H1 (cell line): Measurements from ENCODE around the gene SHISA6. TPM values are rescaled to one million over a fixed set of nuclear protein-coding genes. Genes with fewer than 3 reads are reported as not detected.

Source experiments
- CTCF ChIA-PET: fragments of 300-600 bp; sonication (Branson Sonifier 250); formaldehyde crosslinking; loops from one replicate; lab custom pipeline; 2021; ENCODE audit not compliant: partially characterized antibody; lab: Charles Lee
- POLR2A ChIA-PET: fragments of 300-600 bp; sonication (Branson Sonifier 250); formaldehyde crosslinking; loops from one replicate; lab custom pipeline; 2021; ENCODE audit warnings: inconsistent platforms; ENCODE audit not compliant: partially characterized antibody; lab: Charles Lee
- DNase-seq, 2 experiments: peaks; one replicate each; pipeline versions ENCODE4 v3.0.0 to v3.0.0-alpha.2; 2010 to 2022; ENCODE audit warnings: low spot score in 2 of 2, low read depth in 1 of 2, mixed read lengths in 1 of 2
- FAIRE-seq: peaks from 2 replicates; lab custom pipeline; 2011; peaks lifted over from hg19 to GRCh38; lab: Jason Lieb, UNC
- H2AFZ ChIP-seq: 2 replicates; pipeline ENCODE4 v1.8.1; 2012; ENCODE audit warnings: low read length, inconsistent platforms
- H2AK5ac ChIP-seq: 2 replicates; pipeline ENCODE4 v1.6.1; 2013; ENCODE audit warnings: low read depth, low read length
- H2BK120ac ChIP-seq: replicated peaks from 2 replicates; pipeline ENCODE3; 2013; ENCODE audit warnings: low read depth, low read length, inconsistent platforms
- H2BK12ac ChIP-seq: 2 replicates; pipeline ENCODE4 v1.6.1; 2013; ENCODE audit warnings: low read depth, low read length
- H2BK15ac ChIP-seq: 2 replicates; pipeline ENCODE4 v1.6.1; 2013; ENCODE audit warnings: low read length
- H2BK20ac ChIP-seq: 2 replicates; pipeline ENCODE4 v1.6.1; 2013; ENCODE audit warnings: low read length
- H2BK5ac ChIP-seq: 2 replicates; pipeline ENCODE4 v1.6.1; 2013; ENCODE audit warnings: low read depth, low read length
- H3K14ac ChIP-seq: 2 replicates; pipeline ENCODE4 v1.6.1; 2013; ENCODE audit warnings: inconsistent platforms; ENCODE audit not compliant: insufficient read length
- H3K18ac ChIP-seq: 2 replicates; pipeline ENCODE4 v1.6.1; 2013; ENCODE audit warnings: low read length; ENCODE audit errors: extremely low read depth
- H3K23ac ChIP-seq: 2 replicates; pipeline ENCODE4 v1.6.1; 2013; ENCODE audit warnings: inconsistent platforms; ENCODE audit not compliant: insufficient read length
- H3K23me2 ChIP-seq: 2 replicates; pipeline ENCODE4 v1.6.1; 2013; ENCODE audit warnings: low read depth, low read length
- H3K27ac ChIP-seq: 2 replicates; pipeline ENCODE4 v1.6.1; 2011; ENCODE audit warnings: low read depth, low read length, inconsistent platforms
- H3K27me3 ChIP-seq, 4 experiments: replicated peaks in 1 of 4; 1 replicate in 1 of 4; 2 replicates in 3 of 4; pipeline versions ENCODE4 v1.6.1 to v1.8.1; 2011 to 2013; ENCODE audit warnings: low read length in 3 of 4, mild to moderate bottlenecking in 3 of 4, inconsistent platforms in 2 of 4, mixed read lengths in 2 of 4, moderate library complexity in 1 of 4; ENCODE audit not compliant: control insufficient read depth in 3 of 4, insufficient read depth in 3 of 4; ENCODE audit errors: extremely low read depth in 1 of 4
- H3K36me3 ChIP-seq, 4 experiments: 2 replicates each; pipeline versions ENCODE4 v1.6.1 to v1.8.1; 2011 to 2013; ENCODE audit warnings: mild to moderate bottlenecking in 4 of 4, low read length in 3 of 4, moderate library complexity in 2 of 4, control low read depth in 1 of 4, inconsistent platforms in 1 of 4; ENCODE audit not compliant: insufficient read depth in 4 of 4, control insufficient read depth in 2 of 4
- H3K4ac ChIP-seq: replicated peaks from 2 replicates; pipeline ENCODE3; 2013; ENCODE audit warnings: low read length, low read depth, mixed read lengths, inconsistent platforms; ENCODE audit not compliant: insufficient read length
- H3K4me1 ChIP-seq, 4 experiments: replicated peaks in 1 of 4; 1 replicate in 1 of 4; 2 replicates in 3 of 4; pipeline versions ENCODE4 v1.6.1 to v1.8.1; 2011 to 2013; ENCODE audit warnings: low read length in 3 of 4, inconsistent platforms in 2 of 4, mixed read lengths in 1 of 4; ENCODE audit not compliant: insufficient read depth in 4 of 4, control insufficient read depth in 3 of 4
- H3K4me2 ChIP-seq, 2 experiments: 2 replicates each; pipeline versions ENCODE4 v1.6.1 to v1.8.1; 2011 to 2013; ENCODE audit warnings: low read depth in 2 of 2, low read length in 2 of 2, control low read depth in 1 of 2, inconsistent platforms in 1 of 2, mild to moderate bottlenecking in 1 of 2; ENCODE audit not compliant: insufficient read depth in 1 of 2
- H3K4me3 ChIP-seq, 4 experiments: fragments of 200-600, 300-600 bp in 1 of 4; sonication (generic), shearing (Covaris generic), sonication (Bioruptor Twin) in 1 of 4; 2 replicates each; pipeline versions ENCODE4 v1.5.1 to v1.8.1; 2011 to 2016; ENCODE audit warnings: low read length in 4 of 4, low read depth in 3 of 4, control low read depth in 2 of 4, inconsistent platforms in 2 of 4, mild to moderate bottlenecking in 2 of 4, mixed read lengths in 1 of 4, moderate library complexity in 1 of 4; ENCODE audit not compliant: insufficient read depth in 2 of 4; ENCODE audit errors: extremely low read depth in 1 of 4
- H3K56ac ChIP-seq: replicated peaks from 2 replicates; pipeline ENCODE3; 2013; ENCODE audit warnings: low read depth, mild to moderate bottlenecking, mixed read lengths, low read length, inconsistent platforms; ENCODE audit not compliant: insufficient read length
- H3K79me1 ChIP-seq: 2 replicates; pipeline ENCODE4 v1.6.1; 2013; ENCODE audit warnings: low read depth, low read length, control low read depth
- H3K79me2 ChIP-seq, 2 experiments: 2 replicates each; pipeline versions ENCODE4 v1.6.1 to v1.8.1; 2012 to 2013; ENCODE audit warnings: low read length in 2 of 2, mild to moderate bottlenecking in 2 of 2, inconsistent platforms in 1 of 2; ENCODE audit not compliant: insufficient read depth in 2 of 2, control insufficient read depth in 1 of 2
- H3K9ac ChIP-seq, 4 experiments: replicated peaks in 1 of 4; 1 replicate in 1 of 4; 2 replicates in 3 of 4; pipeline versions ENCODE4 v1.6.1 to v1.8.1; 2011 to 2013; ENCODE audit warnings: low read depth in 3 of 4, low read length in 3 of 4, control low read depth in 2 of 4, mild to moderate bottlenecking in 2 of 4, moderate library complexity in 2 of 4, inconsistent platforms in 1 of 4; ENCODE audit errors: extremely low read depth in 1 of 4
- H3K9me3 ChIP-seq, 2 experiments: 2 replicates each; pipeline versions ENCODE4 v1.6.1 to v1.8.1; 2012 to 2013; ENCODE audit warnings: mild to moderate bottlenecking in 2 of 2, moderate library complexity in 2 of 2, control low read depth in 1 of 2, inconsistent platforms in 1 of 2, low read depth in 1 of 2, low read length in 1 of 2, mixed read lengths in 1 of 2; ENCODE audit not compliant: insufficient read depth in 2 of 2
- H4K20me1 ChIP-seq, 2 experiments: replicated peaks in 1 of 2; 2 replicates each; pipeline versions ENCODE3 to v1.8.1; 2011 to 2013; ENCODE audit warnings: inconsistent platforms in 2 of 2, low read length in 2 of 2, mild to moderate bottlenecking in 1 of 2; ENCODE audit not compliant: insufficient read depth in 2 of 2, control insufficient read depth in 1 of 2
- H4K5ac ChIP-seq: 2 replicates; pipeline ENCODE4 v1.6.1; 2013; ENCODE audit warnings: low read length, low read depth, mixed read lengths, inconsistent platforms; ENCODE audit not compliant: insufficient read length
- H4K8ac ChIP-seq: 2 replicates; pipeline ENCODE4 v1.8.0; 2013; ENCODE audit warnings: mild to moderate bottlenecking, moderate library complexity, low read length, inconsistent platforms; ENCODE audit not compliant: insufficient read depth; ENCODE audit errors: extremely low read depth
- H4K91ac ChIP-seq: replicated peaks from 2 replicates; pipeline ENCODE3; 2013; ENCODE audit warnings: low read length, mixed read lengths, inconsistent platforms; ENCODE audit not compliant: insufficient read length
- ASH2L ChIP-seq: fragments of 200-600, 300-600 bp; sonication (generic); IDR thresholded peaks from one replicate; pipeline ENCODE4 v1.7.1; 2017; ENCODE audit warnings: low read length
- CBX5 ChIP-seq: fragments of 300-800, 300-1000 bp; sonication (generic); IDR thresholded peaks from 2 replicates; pipeline ENCODE4 v1.7.1; 2016; ENCODE audit warnings: antibody characterized with exemption, low read length, low read depth
- FOSL1 ChIP-seq: IDR thresholded peaks from 2 replicates; pipeline ENCODE4 v1.6.1; 2011; ENCODE audit warnings: mild to moderate bottlenecking, low read depth, low read length, moderate library complexity; ENCODE audit not compliant: insufficient read depth
- KDM4A ChIP-seq: IDR thresholded peaks from one replicate; pipeline ENCODE4 v1.7.1; 2012; ENCODE audit warnings: low read depth, mild to moderate bottlenecking, moderate library complexity, low read length, inconsistent platforms; ENCODE audit not compliant: severe bottlenecking
- NRF1 ChIP-seq: IDR thresholded peaks from 2 replicates; pipeline ENCODE4 v1.6.1; 2011; ENCODE audit warnings: mild to moderate bottlenecking, low read depth, low read length, improper control_type of control experiment
- PHF8 ChIP-seq: fragments of 200-600 bp; sonication (generic); conservative IDR thresholded peaks from 2 replicates; pipeline ENCODE4 v1.7.1; 2012; ENCODE audit warnings: low read depth, mild to moderate bottlenecking, inconsistent platforms, low read length, moderate library complexity
- RFX5 ChIP-seq: IDR thresholded peaks from 2 replicates; pipeline ENCODE4 v1.6.1; 2011; ENCODE audit warnings: low read depth, low read length, improper control_type of control experiment, borderline replicate concordance
- WGBS, 2 experiments: shearing (Covaris generic) in 1 of 2; methylation state at CpG; one replicate each; pipeline versions ENCODE4 v1.1.6 to v1.1.7; 2013 to 2015; ENCODE audit warnings: low lambda C conversion rate in 2 of 2, mixed read lengths in 2 of 2, inconsistent platforms in 1 of 2, low coverage in 1 of 2, missing lambda C conversion rate in 1 of 2; ENCODE audit not compliant: insufficient replicate concordance in 2 of 2, insufficient coverage in 1 of 2, insufficient read length in 1 of 2; ENCODE audit errors: extremely low coverage in 1 of 2, missing lambda C conversion rate in 1 of 2; 5-methylcytosine and 5-hydroxymethylcytosine counted together
- polyA plus RNA-seq, 7 experiments: library from polyadenylated mRNA; depleted of rRNA in 3 of 7; stranded (reverse) in 5 of 7; unstranded in 2 of 7; fragments of >200 nt in 5 of 7; fragments of 200-250 nt in 2 of 7; gene quantifications; 1 replicate in 5 of 7; 2 replicates in 1 of 7; 4 replicates in 1 of 7; pipeline versions ENCODE4 v1.2.1 to v1.2.3, GENCODE V29; 2011 to 2013; ENCODE audit warnings: missing spikeins in 2 of 7, mixed read lengths in 2 of 7
- total RNA-seq: library from RNA; stranded (reverse); fragmentation: NEBNext Ultra II Directional; extraction: Animal tissue kit (Norgen Biotek cat#: 25700); gene quantifications from 2 replicates; pipeline ENCODE4 v1.2.1, GENCODE V29; 2021
- TF ChIP-seq, protein P1 (sequence below): IDR thresholded peaks from 2 replicates; pipeline ENCODE4 v1.6.1; 2011; ENCODE audit warnings: low read length, improper control_type of control experiment

SHISA6 gene
- total and polyA plus RNA-seq, 2 of the 8 experiments (the other 6 are each of a cell fraction or from before 2014, with no cell fraction given), result 2.9 to 4.8 TPM

DNA sequence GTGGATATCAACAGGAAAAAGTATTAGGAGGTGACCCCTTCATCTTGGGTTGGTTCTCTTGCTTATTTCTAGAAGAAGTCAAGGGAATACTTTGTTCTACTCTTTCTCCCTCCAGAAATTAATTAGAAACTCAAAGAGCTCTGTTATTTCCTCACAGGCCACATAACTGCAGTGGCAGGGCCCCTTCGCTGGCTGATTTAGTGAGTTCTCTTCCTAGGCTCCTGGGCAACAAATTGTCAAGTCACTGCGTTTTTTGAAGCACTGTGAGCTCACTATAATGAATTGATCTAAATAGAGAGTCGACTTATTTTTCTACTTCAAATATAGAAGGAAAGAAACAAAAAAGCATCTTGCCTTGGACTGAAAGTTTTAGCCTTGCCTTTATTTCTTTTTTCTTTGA lies 4.8 kb downstream of the SHISA6 start:
- Histone ChIP-seq H3K27ac (no peak overlapping the region), H3K27me3 (peaks cover 16 to 38% (median 31%) of the 10 kb centered on the region in 4 experiments)
- FAIRE-seq, result no peak

More for the DNA sequence above, 4.8 kb downstream of the SHISA6 start:
- H4K5ac ChIP-seq, result no peak overlapping the region
- peaks cover 3% of the 10 kb centered on the region; the same call in 1 of the 2 replicates for H3K23me2 ChIP-seq
- H4K8ac ChIP-seq, result no peak overlapping the region
- no peak overlapping the region for H2BK120ac ChIP-seq
- peaks cover 3 to 4% of the 10 kb centered on the region in 2 experiments for H4K20me1 ChIP-seq
- TF ChIP-seq FOSL1 (no peak), KDM4A (no peak), ASH2L (no peak), NRF1 (no peak), PHF8 (no peak), RFX5 (no peak), CBX5 (no peak)
- TF ChIP-seq, protein P1, sequence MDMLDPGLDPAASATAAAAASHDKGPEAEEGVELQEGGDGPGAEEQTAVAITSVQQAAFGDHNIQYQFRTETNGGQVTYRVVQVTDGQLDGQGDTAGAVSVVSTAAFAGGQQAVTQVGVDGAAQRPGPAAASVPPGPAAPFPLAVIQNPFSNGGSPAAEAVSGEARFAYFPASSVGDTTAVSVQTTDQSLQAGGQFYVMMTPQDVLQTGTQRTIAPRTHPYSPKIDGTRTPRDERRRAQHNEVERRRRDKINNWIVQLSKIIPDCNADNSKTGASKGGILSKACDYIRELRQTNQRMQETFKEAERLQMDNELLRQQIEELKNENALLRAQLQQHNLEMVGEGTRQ, result no peak
- no peak overlapping the region for H2BK20ac ChIP-seq
- H2AFZ ChIP-seq, result no peak overlapping the region
- H3K4me2 ChIP-seq, result no peak overlapping the region
- H3K79me1 ChIP-seq, result no peaks in the 10 kb centered on the region; the same call in 1 of the 2 replicates
- H3K4me1 ChIP-seq, result peaks cover 4 to 8% (median 6%) of the 10 kb centered on the region in 4 experiments
- no peak overlapping the region for H3K18ac ChIP-seq
- no peak overlapping the region for H3K4me3 ChIP-seq
- 92% methylated on average over 3 of the region's 3 CpGs; no CpG with 5 or more reads in 1 of the 2 experiments for WGBS, 2 experiments
- CTCF ChIA-PET, result interaction anchor here (1.0 to 1.5 kb wide), 3 partner anchors 18 to 146 kb away, joined by 3 read pairs; no protein-coding TSS in a partner anchor
- H3K14ac ChIP-seq, result no peak overlapping the region
- H2BK12ac ChIP-seq, result no peak overlapping the region
- H2BK15ac ChIP-seq, result no peak overlapping the region
- H4K91ac ChIP-seq, result no peak overlapping the region
- POLR2A ChIA-PET, result interaction anchor here (0.6 kb wide), 1 partner anchor 360 kb away, joined by 3 read pairs; no protein-coding TSS in a partner anchor
- no peak overlapping the region for H3K4ac ChIP-seq
- H3K56ac ChIP-seq, result no peak overlapping the region
- no peak overlapping the region for H2BK5ac ChIP-seq
- H3K9me3 ChIP-seq, result no peaks in the 10 kb centered on the region
- no peaks in the 10 kb centered on the region for H3K36me3 ChIP-seq
- no peak for DNase-seq
- no peak overlapping the region for H2AK5ac ChIP-seq
- H3K9ac ChIP-seq, result no peak overlapping the region
- H3K79me2 ChIP-seq, result no peaks in the 10 kb centered on the region
- no peak overlapping the region for H3K23ac ChIP-seq
